ENCODE data around the gene ABCB11. TPM values are rescaled to one million over a fixed set of nuclear protein-coding genes. Genes with fewer than 3 reads are reported as not detected.

The ABCB11 gene
- total RNA-seq (not detected), polyA plus RNA-seq (not detected)

DNA sequence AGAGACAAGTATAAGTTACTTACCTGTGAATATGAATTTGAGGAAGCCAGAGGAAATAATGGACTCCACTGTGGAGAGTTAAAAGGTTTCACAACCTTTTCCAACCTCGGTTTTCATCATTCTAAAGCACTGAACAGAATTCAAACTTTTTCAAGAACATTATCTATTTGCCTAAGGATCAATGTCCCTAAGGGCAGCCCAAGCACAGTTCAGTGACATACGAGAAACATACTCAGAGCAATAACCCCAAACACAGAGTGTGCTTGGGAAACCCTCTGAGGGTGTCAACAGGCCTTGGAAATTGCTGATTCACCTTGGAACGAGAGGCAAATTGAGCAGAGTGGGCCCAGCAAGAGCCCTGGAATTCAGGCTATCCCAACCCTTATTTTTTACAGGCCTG lies at the start of gene ABCB11:
Gene ABCB11, minus strand, starts transcription at position 123 of the 400 bp plus-strand sequence. CDS start 13,199 bp downstream, outside the sequence.
- no peak within 1 kb of the TSS for H3K27ac ChIP-seq (ENCODE audit: insufficient read depth, low read length, poor library complexity, severe bottlenecking)

DNA sequence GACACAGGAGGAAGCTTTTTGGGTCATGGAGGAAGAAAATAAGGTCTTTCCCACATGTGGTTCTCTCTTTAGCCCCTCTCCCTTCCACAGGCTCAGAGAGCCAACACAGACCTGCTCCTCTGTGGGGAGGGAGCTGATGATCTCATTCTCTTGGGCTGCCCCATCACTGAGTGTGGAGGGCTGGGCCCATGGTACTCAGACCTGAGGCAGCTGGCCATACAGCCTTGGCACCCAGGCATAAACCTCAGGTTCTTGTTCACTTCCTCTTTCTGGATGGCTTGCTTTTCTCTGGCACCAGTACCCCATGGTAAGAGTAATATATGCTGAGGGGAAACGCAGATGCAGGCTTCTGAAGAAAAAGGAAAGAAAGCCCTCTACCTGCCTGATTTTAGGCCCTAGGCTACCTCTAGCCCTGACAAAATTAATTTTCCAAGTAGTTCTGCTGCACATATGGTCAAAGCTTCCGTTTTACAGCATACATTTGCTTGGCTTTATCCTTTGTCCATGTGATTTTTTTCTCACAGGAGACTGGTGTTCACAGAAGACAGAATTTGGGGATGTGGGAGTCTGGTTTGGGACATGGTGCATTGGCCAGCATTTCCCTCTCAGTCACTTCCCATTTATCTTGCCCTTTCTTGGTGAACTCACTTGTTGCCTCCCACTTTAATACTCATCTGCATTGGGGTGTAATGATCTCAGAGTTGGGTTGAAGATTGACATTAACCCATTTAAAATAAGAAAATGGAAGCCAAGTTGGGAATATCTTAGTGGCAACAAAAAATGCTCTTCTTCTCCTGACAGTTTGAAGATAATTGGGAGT lies 49.3 kb upstream of the ABCB11 start:
- no peaks in the 10 kb centered on the region for H3K36me3 Mint-ChIP-seq

More for the DNA sequence above, at the start of gene ABCB11:
- Histone ChIP-seq H3K9me3 (ENCODE audit: control insufficient read depth in 2 of 2, low read length in 2 of 2) (no peaks in the 10 kb centered on the region), H3K4me3 (ENCODE audit: low read depth, low read length) (no peak within 1 kb of the TSS), H3K4me1 (ENCODE audit: control insufficient read depth, insufficient read depth, low read length, poor library complexity, severe bottlenecking) (no peaks in the 10 kb centered on the region), H3K27me3 (ENCODE audit: control insufficient read depth, insufficient read depth, low read length) (no peaks in the 10 kb centered on the region), H3K36me3 (ENCODE audit: control insufficient read depth, insufficient read depth, low read length) (no peaks in the 10 kb centered on the region)
- Mint-ChIP-seq H3K36me3 (no peaks in the 10 kb centered on the region), H3K4me3 (no peak within 1 kb of the TSS), H3K9me3 (peaks cover 0 to 8% (median 1%) of the 10 kb centered on the region in 7 donors), H3K27ac (peak within 1 kb of the TSS in 1 of 3 donors; percentile 2), H3K27me3 (no peaks in the 10 kb centered on the region), H3K4me1 (no peaks in the 10 kb centered on the region)
- DNase-seq (no peak), ATAC-seq (ENCODE audit: low read depth in 2 of 2) (no peak)

DNA sequence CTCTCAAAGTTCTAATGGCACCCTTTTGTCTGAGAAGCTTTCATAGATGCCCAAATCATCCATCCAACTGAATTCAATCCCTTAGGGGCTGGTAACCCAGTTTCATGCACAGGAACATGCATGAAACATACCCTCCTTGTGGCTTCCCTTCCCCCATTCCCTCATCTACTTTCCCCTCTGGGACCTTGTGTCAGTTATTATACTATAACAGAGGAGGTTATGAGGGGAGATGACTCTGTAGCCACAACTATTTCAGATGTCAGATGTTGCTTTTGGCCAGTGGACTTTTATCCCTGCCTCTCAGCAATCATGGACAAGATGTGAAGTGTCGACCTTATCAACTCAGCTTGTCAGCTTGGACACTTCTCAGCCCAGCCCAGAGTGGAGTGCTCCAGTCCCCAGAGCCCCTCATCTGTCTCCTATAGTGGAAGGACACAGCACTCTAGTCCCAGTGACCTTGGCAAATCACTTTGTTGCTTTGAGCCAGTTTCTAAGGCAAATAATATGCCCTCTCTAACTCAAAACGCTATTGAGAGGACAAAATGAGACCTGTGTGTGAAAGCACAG lies 46.6 kb upstream of the ABCB11 start:
- H3K4me3 Mint-ChIP-seq = no peak overlapping the region
- H3K36me3 Mint-ChIP-seq = no peaks in the 10 kb centered on the region
- Histone ChIP-seq H3K27ac (ENCODE audit: insufficient read depth, low read length, poor library complexity, severe bottlenecking) (no peak overlapping the region), H3K4me1 (ENCODE audit: control insufficient read depth, insufficient read depth, low read length, poor library complexity, severe bottlenecking) (no peaks in the 10 kb centered on the region), H3K36me3 (ENCODE audit: control insufficient read depth, insufficient read depth, low read length) (no peaks in the 10 kb centered on the region), H3K27me3 (ENCODE audit: control insufficient read depth, insufficient read depth, low read length) (peaks cover 4% of the 10 kb centered on the region), H3K4me3 (ENCODE audit: low read depth, low read length) (no peak overlapping the region), H3K9me3 (ENCODE audit: control insufficient read depth in 2 of 2, low read length in 2 of 2) (no peaks in the 10 kb centered on the region)
- H3K27ac Mint-ChIP-seq = no peak overlapping the region
- ATAC-seq (ENCODE audit: low read depth in 2 of 2) = no peak
- no peaks in the 10 kb centered on the region for H3K27me3 Mint-ChIP-seq
- H3K9me3 Mint-ChIP-seq = no peaks in the 10 kb centered on the region
- H3K4me1 Mint-ChIP-seq = peaks cover 0 to 2% (median 0%) of the 10 kb centered on the region in 4 donors
- no peak for DNase-seq

More for the DNA sequence above, 49.3 kb upstream of the ABCB11 start:
- Mint-ChIP-seq H3K27me3 (peaks cover 7% of the 10 kb centered on the region), H3K9me3 (no peaks in the 10 kb centered on the region), H3K4me1 (no peaks in the 10 kb centered on the region), H3K27ac (no peak overlapping the region), H3K4me3 (no peak overlapping the region)
- peaks cover 4% of the 10 kb centered on the region for H3K27me3 ChIP-seq (ENCODE audit: control insufficient read depth, insufficient read depth, low read length)
- no peaks in the 10 kb centered on the region for H3K36me3 ChIP-seq (ENCODE audit: control insufficient read depth, insufficient read depth, low read length)
- H3K27ac ChIP-seq (ENCODE audit: insufficient read depth, low read length, poor library complexity, severe bottlenecking) = no peak overlapping the region
- H3K9me3 ChIP-seq (ENCODE audit: control insufficient read depth in 2 of 2, low read length in 2 of 2) = no peaks in the 10 kb centered on the region
- no peaks in the 10 kb centered on the region for H3K4me1 ChIP-seq (ENCODE audit: control insufficient read depth, insufficient read depth, low read length, poor library complexity, severe bottlenecking)
- DNase-seq (no peak), ATAC-seq (ENCODE audit: low read depth in 2 of 2) (peak; percentile 31 to 40)
- H3K4me3 ChIP-seq (ENCODE audit: low read depth, low read length) = no peak overlapping the region

DNA sequence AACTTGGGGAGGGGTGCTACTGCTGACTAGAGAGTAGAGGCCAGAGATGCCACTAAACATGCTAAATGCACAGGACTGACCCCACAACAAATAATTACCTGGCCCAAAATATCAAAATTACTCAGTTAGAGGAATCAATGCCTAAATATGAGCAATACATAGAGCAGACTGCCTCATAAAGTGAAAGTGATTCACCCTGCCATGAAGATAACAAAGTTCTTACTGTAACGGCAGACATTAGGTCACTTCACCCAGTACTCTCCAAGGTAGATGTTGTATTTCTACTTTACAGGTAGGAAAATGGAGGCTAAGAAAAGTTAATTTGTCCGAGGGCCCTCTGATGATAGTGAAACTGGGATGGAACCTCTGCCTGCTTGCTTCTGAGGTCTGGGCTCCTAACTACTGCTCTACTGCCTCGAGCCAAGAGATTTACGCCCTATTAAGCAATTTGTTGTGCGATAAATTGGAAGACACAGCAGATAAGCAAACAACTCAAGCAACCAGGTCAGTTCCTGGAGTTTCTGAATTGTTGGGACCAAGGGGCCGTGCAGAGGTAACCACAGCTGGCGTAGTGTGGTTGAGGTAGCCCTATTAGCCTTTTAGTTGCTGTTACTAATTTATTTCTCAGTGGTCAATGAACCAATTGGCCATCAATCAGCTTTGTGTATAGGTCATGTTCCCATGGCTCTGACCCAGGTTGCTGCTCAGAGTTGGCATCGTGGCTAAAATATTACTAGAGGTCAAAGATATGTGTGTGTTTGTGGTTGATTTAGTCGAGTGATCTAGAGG lies 43.0 kb upstream of the ABCB11 start:
- no peak for ATAC-seq (ENCODE audit: low read depth in 2 of 2)
- Mint-ChIP-seq H3K27ac (no peak overlapping the region), H3K9me3 (no peaks in the 10 kb centered on the region), H3K36me3 (no peaks in the 10 kb centered on the region), H3K4me1 (peaks cover 0 to 2% (median 0%) of the 10 kb centered on the region in 4 donors), H3K27me3 (no peaks in the 10 kb centered on the region), H3K4me3 (no peak overlapping the region)
- Histone ChIP-seq H3K27me3 (ENCODE audit: control insufficient read depth, insufficient read depth, low read length) (peaks cover 5% of the 10 kb centered on the region), H3K4me1 (ENCODE audit: control insufficient read depth, insufficient read depth, low read length, poor library complexity, severe bottlenecking) (no peaks in the 10 kb centered on the region), H3K4me3 (ENCODE audit: low read depth, low read length) (no peak overlapping the region), H3K36me3 (ENCODE audit: control insufficient read depth, insufficient read depth, low read length) (no peaks in the 10 kb centered on the region), H3K9me3 (ENCODE audit: control insufficient read depth in 2 of 2, low read length in 2 of 2) (no peaks in the 10 kb centered on the region), H3K27ac (ENCODE audit: insufficient read depth, low read length, poor library complexity, severe bottlenecking) (no peak overlapping the region)
- no peak for DNase-seq

DNA sequence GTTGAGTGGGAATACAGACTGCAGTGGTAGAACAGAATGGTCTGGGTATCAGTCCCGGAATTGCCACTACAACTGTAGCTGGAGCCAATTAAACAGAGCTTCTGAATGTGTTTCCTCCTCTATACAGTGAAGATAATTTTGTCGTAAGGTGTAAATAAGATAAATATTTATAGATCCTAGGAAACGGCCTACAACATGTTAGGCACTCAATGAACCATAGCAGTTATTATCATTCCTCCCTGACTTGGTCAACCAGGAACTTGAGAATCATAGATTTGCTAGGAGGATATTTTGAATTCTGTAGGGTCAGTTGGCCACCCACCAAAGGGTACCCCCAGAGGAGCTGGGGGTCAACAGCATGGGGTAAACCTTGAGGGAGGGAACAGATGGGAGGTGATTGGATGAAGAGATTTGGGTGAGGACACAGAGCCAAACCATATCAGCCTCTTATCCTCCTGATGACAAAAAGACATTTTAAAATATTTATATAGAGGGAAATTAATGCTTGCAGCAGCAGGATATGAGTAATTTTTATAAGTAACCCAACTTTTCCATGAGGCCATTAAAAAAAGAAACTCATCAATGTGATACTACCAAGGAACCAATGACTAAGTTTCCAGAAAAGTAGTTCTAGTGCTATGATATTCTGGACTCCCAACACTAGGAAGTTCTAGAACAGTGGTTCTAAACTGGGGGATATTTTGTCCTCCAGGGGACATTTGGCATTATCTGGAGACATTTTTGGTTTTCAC lies 42.3 kb upstream of the ABCB11 start:
- Mint-ChIP-seq H3K27ac (no peak overlapping the region), H3K27me3 (no peaks in the 10 kb centered on the region), H3K4me3 (no peak overlapping the region), H3K9me3 (no peaks in the 10 kb centered on the region), H3K4me1 (peaks cover 0 to 2% (median 0%) of the 10 kb centered on the region in 4 donors), H3K36me3 (no peaks in the 10 kb centered on the region)
- Histone ChIP-seq H3K36me3 (ENCODE audit: control insufficient read depth, insufficient read depth, low read length) (no peaks in the 10 kb centered on the region), H3K4me3 (ENCODE audit: low read depth, low read length) (no peak overlapping the region), H3K27ac (ENCODE audit: insufficient read depth, low read length, poor library complexity, severe bottlenecking) (no peak overlapping the region), H3K9me3 (ENCODE audit: control insufficient read depth in 2 of 2, low read length in 2 of 2) (no peaks in the 10 kb centered on the region), H3K4me1 (ENCODE audit: control insufficient read depth, insufficient read depth, low read length, poor library complexity, severe bottlenecking) (no peaks in the 10 kb centered on the region), H3K27me3 (ENCODE audit: control insufficient read depth, insufficient read depth, low read length) (peaks cover 5% of the 10 kb centered on the region)
- ATAC-seq (ENCODE audit: low read depth in 2 of 2) (no peak), DNase-seq (no peak)

DNA sequence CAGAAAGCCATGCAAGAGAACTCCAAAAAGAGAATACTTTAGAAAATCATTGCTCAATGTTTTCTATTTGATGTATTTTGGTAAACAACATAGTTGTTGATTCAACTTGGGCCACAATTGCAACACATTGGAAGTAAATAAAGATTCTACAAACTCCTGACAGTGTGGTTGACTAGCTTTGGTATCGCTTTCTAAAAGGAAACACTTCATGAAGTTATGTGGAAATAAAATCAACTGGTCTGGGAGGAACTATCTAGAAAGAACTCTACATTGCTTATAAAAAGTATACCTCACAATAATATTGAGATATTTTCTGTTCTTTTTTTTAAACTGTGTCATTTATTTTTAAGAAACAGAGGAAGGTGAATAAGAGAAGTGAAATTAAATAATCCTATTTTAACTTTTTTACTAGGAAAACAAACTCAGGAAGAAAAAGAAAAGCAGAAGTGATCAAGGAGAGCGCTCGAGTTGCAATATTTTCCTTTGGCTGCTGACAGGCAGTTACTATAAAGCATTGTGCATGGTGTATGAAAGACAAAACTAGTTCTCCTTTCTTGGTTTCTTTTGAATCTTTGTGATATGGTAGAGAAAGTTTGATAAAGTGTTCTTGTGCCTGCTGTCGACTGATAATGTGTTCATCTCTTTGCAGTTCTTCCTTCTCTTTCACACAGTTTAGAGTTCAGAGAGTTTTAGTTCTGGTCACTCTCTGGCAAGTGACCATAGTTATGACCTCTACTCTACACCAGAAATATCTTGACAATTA lies 41.2 kb upstream of the ABCB11 start:
- peaks cover 5% of the 10 kb centered on the region for H3K27me3 ChIP-seq (ENCODE audit: control insufficient read depth, insufficient read depth, low read length)
- no peak for ATAC-seq (ENCODE audit: low read depth in 2 of 2)
- Mint-ChIP-seq H3K9me3 (no peaks in the 10 kb centered on the region), H3K4me3 (no peak overlapping the region), H3K27ac (no peak overlapping the region), H3K4me1 (peaks cover 0 to 2% (median 0%) of the 10 kb centered on the region in 4 donors), H3K27me3 (no peaks in the 10 kb centered on the region), H3K36me3 (no peaks in the 10 kb centered on the region)
- H3K27ac ChIP-seq (ENCODE audit: insufficient read depth, low read length, poor library complexity, severe bottlenecking) = no peak overlapping the region
- no peak overlapping the region for H3K4me3 ChIP-seq (ENCODE audit: low read depth, low read length)
- H3K9me3 ChIP-seq (ENCODE audit: control insufficient read depth in 2 of 2, low read length in 2 of 2) = no peaks in the 10 kb centered on the region
- no peaks in the 10 kb centered on the region for H3K4me1 ChIP-seq (ENCODE audit: control insufficient read depth, insufficient read depth, low read length, poor library complexity, severe bottlenecking)
- H3K36me3 ChIP-seq (ENCODE audit: control insufficient read depth, insufficient read depth, low read length) = no peaks in the 10 kb centered on the region
- DNase-seq = no peak

DNA sequence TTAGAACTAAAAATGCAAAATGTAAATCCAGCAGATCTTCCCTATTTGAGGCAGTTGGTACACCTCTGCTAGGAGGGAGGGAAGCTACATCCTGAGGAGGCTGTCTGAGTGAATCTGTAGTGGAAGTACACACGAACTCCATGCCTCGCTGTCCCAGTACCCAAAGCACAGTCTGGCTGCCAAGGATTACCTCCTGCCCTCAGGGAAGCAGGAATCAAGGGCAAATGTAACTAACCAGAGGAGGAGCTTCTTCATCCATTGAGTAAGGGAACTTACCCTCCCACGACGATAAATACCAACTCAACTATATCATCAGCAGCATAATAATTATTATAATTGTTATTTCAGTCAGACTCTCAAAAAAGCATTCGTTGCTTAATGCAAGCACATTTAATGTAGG lies 40.3 kb upstream of the ABCB11 start:
- no peak overlapping the region for H3K27ac ChIP-seq (ENCODE audit: insufficient read depth, low read length, poor library complexity, severe bottlenecking)
- Mint-ChIP-seq H3K4me3 (no peak overlapping the region), H3K4me1 (peaks cover 0 to 2% (median 0%) of the 10 kb centered on the region in 4 donors)

More for the DNA sequence above, 40.3 kb upstream of the ABCB11 start:
- DNase-seq (no peak), ATAC-seq (ENCODE audit: low read depth in 2 of 2) (no peak)
- no peaks in the 10 kb centered on the region for H3K9me3 Mint-ChIP-seq
- H3K27ac Mint-ChIP-seq = no peak overlapping the region
- no peak overlapping the region for H3K4me3 ChIP-seq (ENCODE audit: low read depth, low read length)
- H3K36me3 ChIP-seq (ENCODE audit: control insufficient read depth, insufficient read depth, low read length) = no peaks in the 10 kb centered on the region
- no peaks in the 10 kb centered on the region for H3K27me3 Mint-ChIP-seq
- H3K27me3 ChIP-seq (ENCODE audit: control insufficient read depth, insufficient read depth, low read length) = peaks cover 5% of the 10 kb centered on the region
- H3K9me3 ChIP-seq (ENCODE audit: control insufficient read depth in 2 of 2, low read length in 2 of 2) = no peaks in the 10 kb centered on the region
- no peaks in the 10 kb centered on the region for H3K36me3 Mint-ChIP-seq
- no peaks in the 10 kb centered on the region for H3K4me1 ChIP-seq (ENCODE audit: control insufficient read depth, insufficient read depth, low read length, poor library complexity, severe bottlenecking)

Data from CD4-positive, CD25-positive, alpha-beta regulatory T cell (primary cell).